ENCODE results near the gene FXYD6.

GRCh38 chr11:117877120-117877784 is 794 bp upstream of the FXYD6 start:
- TF ChIP-seq CTCF (conservative IDR thresholded peaks at IDR 0.05; ENCODE audit: low read depth, low read length) (no peak), EZH2 (IDR thresholded peaks at IDR 0.05; ENCODE audit: borderline replicate concordance, low read depth, low read length, poor library complexity, severe bottlenecking) (no peak)

Data from A673 (cell line).